Measurements from ENCODE around the gene WAPL.
"Not testable (repeated sequence)": the region's sequence is repeated elsewhere in the genome, so short reads cannot be mapped to it uniquely, and the experiment has no call there.

Gene WAPL, protein sequence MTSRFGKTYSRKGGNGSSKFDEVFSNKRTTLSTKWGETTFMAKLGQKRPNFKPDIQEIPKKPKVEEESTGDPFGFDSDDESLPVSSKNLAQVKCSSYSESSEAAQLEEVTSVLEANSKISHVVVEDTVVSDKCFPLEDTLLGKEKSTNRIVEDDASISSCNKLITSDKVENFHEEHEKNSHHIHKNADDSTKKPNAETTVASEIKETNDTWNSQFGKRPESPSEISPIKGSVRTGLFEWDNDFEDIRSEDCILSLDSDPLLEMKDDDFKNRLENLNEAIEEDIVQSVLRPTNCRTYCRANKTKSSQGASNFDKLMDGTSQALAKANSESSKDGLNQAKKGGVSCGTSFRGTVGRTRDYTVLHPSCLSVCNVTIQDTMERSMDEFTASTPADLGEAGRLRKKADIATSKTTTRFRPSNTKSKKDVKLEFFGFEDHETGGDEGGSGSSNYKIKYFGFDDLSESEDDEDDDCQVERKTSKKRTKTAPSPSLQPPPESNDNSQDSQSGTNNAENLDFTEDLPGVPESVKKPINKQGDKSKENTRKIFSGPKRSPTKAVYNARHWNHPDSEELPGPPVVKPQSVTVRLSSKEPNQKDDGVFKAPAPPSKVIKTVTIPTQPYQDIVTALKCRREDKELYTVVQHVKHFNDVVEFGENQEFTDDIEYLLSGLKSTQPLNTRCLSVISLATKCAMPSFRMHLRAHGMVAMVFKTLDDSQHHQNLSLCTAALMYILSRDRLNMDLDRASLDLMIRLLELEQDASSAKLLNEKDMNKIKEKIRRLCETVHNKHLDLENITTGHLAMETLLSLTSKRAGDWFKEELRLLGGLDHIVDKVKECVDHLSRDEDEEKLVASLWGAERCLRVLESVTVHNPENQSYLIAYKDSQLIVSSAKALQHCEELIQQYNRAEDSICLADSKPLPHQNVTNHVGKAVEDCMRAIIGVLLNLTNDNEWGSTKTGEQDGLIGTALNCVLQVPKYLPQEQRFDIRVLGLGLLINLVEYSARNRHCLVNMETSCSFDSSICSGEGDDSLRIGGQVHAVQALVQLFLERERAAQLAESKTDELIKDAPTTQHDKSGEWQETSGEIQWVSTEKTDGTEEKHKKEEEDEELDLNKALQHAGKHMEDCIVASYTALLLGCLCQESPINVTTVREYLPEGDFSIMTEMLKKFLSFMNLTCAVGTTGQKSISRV (N-terminal part only)
- 145 to 177 (median 159) reads per million in 4 donors for total RNA-seq

- peak; percentile 90 to 95 (median 93) for DNase-seq
Measured at GRCh38 chr10:86521678-86522509, at the start of gene WAPL. Gene WAPL, minus strand, starts transcription at chr10:86521792. Its CDS starts 3,723 bp downstream, at chr10:86518069.

- DNase-seq: no peak
Measured at GRCh38 chr10:86569335-86569734, 47.7 kb upstream of the WAPL start.

- DNase-seq: not testable (repeated sequence)
Measured at GRCh38 chr10:86566518-86566917, 44.9 kb upstream of the WAPL start.

- DNase-seq: not testable (repeated sequence)
Measured at GRCh38 chr10:86563338-86563737, 41.7 kb upstream of the WAPL start.

GRCh38 chr10:86558695-86559094 is 37.1 kb upstream of the WAPL start:
- DNase-seq: not testable (repeated sequence)

GRCh38 chr10:86556933-86557649 is 35.5 kb upstream of the WAPL start:
- no peak for DNase-seq

DNA sequence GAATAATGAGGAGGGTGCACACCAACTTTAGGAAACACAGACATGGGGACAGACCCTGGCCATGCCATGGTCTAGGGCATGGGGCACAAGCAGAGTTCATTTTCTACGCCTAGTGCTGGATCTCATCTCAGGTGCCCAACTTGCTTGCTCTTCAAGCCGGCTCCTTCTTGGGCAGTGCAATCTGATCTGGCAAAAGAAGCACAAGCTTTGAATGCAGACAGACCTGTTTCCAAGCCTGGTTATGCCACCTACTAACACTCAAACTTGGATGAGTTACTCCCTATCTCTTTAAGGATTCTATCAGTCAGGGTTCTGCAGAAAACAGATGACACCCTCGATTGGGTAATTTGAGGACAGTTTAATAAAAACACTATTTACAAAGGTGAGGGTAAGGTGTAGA is 34.9 kb upstream of the WAPL start:
- no peak for DNase-seq

DNA sequence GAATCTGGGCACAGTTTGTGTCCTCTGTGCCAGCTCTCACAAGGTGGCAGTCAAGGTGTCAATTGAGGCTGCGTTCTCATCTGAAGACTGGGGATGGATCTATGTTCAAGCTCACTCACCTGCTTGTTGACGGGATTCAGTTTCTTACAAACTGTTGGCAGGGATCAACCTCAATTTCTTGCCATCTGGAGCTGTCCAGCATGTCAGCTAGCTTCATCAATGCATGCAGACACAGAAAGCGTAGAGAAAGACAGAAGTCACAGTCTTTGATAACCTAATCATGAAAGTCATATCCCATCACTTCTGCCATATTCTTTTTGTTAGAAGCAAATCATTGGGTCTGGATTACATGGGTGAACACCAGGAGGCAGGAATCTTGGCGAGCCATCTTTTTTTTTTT is 32.0 kb upstream of the WAPL start:
- no peak for DNase-seq

DNA sequence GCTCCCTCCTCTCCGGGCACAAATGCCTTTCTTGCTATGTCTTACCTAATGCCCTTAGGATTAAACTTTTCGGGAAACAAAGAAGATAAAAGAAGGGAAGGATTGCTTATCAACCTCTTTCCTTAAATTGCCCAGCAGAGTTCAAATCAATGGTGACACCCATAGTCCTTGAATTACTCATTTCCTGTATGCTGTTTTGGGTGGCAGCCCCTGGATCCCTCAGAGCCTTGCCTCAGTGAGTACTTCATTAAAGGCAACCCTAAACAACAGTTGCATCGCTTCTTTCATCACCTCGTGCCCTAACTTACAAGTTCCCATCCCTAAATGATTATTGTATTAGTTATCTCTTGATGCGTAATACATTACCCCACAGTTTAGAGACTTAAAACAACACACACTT is 31.6 kb upstream of the WAPL start:
- peak in 1 of 5 donors; percentile 40 for DNase-seq

DNA sequence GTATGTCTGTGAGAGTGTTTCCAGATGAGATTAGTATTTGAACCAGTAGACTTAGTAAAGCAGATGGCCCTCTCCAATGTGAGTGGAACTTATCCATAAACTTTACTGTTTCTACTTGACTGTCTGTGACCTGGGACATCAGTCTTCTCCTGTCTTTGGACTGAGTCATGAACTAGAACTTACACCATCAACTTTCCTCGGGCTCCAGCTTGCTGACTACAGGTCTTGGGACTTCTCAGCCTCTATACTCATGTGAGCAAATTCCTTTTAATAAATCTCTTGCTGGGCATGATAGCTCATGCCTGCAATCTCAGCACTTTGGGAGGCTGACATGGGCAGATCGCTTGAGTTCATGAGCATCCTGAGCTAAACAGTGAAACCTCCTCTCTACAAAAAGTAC is 25.7 kb upstream of the WAPL start:
- DNase-seq: no peak

- DNase-seq: no peak
Measured at GRCh38 chr10:86545101-86545500, 23.5 kb upstream of the WAPL start.

- no peak for DNase-seq
Measured at GRCh38 chr10:86540016-86540415, 18.4 kb upstream of the WAPL start.

- no peak for DNase-seq
Measured at GRCh38 chr10:86538547-86538946, 17.0 kb upstream of the WAPL start.

DNA sequence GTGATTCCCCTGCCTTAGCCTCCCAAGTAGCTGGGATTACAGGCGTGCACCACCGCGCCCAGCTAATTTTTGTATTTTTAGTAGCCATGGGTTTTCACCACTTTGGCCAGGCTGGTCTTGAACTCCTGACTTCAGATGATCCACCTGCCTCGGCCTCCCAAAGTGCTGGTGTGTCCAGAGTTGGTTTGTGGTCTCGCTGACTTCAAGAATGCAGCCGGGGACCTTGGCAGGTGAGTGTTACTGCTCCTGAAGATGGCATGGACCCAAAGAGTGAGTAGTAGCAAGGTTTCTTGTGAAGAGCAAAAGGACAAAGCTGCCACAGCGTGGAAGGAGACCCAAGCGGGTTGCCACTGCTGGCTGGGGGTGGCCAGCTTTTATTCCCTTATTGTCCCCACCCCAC is 16.4 kb upstream of the WAPL start:
- DNase-seq: not testable (repeated sequence)

GRCh38 chr10:86536294-86536861 is 14.8 kb upstream of the WAPL start:
- DNase-seq: peak; percentile 16 to 49 (median 40)

- DNase-seq: peak in 2 of 5 donors; percentile 13 to 30
Measured at GRCh38 chr10:86535132-86535882, 13.7 kb upstream of the WAPL start.

GRCh38 chr10:86533328-86533727 is 11.7 kb upstream of the WAPL start:
- no peak for DNase-seq

- not testable (repeated sequence) for DNase-seq
Measured at GRCh38 chr10:86528736-86529135, 7.1 kb upstream of the WAPL start.

DNA sequence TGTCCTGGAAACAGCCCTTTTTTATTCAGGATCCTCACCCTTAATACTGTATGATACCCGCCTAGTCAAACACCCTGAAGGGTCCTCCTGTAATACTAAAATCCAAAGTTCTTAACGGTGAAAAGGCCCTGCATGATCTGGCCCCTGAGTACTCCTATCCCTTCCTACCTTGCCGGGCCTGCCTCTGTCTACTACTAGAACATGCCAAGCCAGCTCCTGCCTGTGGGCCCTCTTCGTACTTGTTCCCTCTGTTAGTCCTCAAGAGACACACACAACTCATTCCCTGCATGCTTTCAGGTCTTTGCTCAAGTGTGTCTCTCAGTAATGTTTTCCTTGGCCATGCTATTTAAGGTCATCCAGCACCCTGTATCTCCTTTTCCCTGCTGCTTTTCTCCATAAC is 5.0 kb upstream of the WAPL start:
- DNase-seq: no peak

- not testable (repeated sequence) for DNase-seq
Measured at GRCh38 chr10:86525713-86526112, 4.1 kb upstream of the WAPL start.

Measured in T-helper 1 cell (primary cell).